CD4-positive, alpha-beta T cell treated with Interleukin-17A for 1 hour (primary cell): ENCODE results near the gene CD34.
"Not testable (repeated sequence)": the region's sequence is repeated elsewhere in the genome, so short reads cannot be mapped to it uniquely, and the experiment has no call there.

Experiments used
- DNase-seq: peaks from one replicate; pipeline ENCODE4 v3.0.0-alpha.2; 2020

CD34 gene

GRCh38 chr1:207910591-207911354 is at the start of gene CD34:
TSS of gene CD34 (minus strand) at chr1:207911125. CDS start at chr1:207911080, 45 bp downstream.
- DNase-seq, result no peak

GRCh38 chr1:207960346-207960745 is 49.4 kb upstream of the CD34 start:
- no peak for DNase-seq

GRCh38 chr1:207959910-207960309 is 49.0 kb upstream of the CD34 start:
- DNase-seq, result no peak

- DNase-seq, result no peak
Measured at GRCh38 chr1:207959141-207959825, 48.4 kb upstream of the CD34 start.

- no peak for DNase-seq
Measured at GRCh38 chr1:207958376-207959139, 47.6 kb upstream of the CD34 start.

- DNase-seq, result no peak
Measured at GRCh38 chr1:207956986-207957385, 46.1 kb upstream of the CD34 start.

- DNase-seq, result no peak
Measured at GRCh38 chr1:207954104-207954503, 43.2 kb upstream of the CD34 start.

GRCh38 chr1:207952617-207953542 is 42.0 kb upstream of the CD34 start:
- no peak for DNase-seq

GRCh38 chr1:207951652-207952051 is 40.7 kb upstream of the CD34 start:
- no peak for DNase-seq

GRCh38 chr1:207950750-207951149 is 39.8 kb upstream of the CD34 start:
- no peak for DNase-seq

- no peak for DNase-seq
Measured at GRCh38 chr1:207949571-207950195, 38.8 kb upstream of the CD34 start.

- DNase-seq, result no peak
Measured at GRCh38 chr1:207948536-207949250, 37.8 kb upstream of the CD34 start.

- no peak for DNase-seq
Measured at GRCh38 chr1:207946756-207947155, 35.8 kb upstream of the CD34 start.

GRCh38 chr1:207944571-207944970 is 33.6 kb upstream of the CD34 start:
- no peak for DNase-seq

- not testable (repeated sequence) for DNase-seq
Measured at GRCh38 chr1:207942337-207942741, 31.4 kb upstream of the CD34 start.

GRCh38 chr1:207941665-207942064 is 30.7 kb upstream of the CD34 start:
- DNase-seq, result no peak

GRCh38 chr1:207938016-207938415 is 27.1 kb upstream of the CD34 start:
- no peak for DNase-seq

- no peak for DNase-seq
Measured at GRCh38 chr1:207937204-207937603, 26.3 kb upstream of the CD34 start.

GRCh38 chr1:207935166-207935583 is 24.2 kb upstream of the CD34 start:
- no peak for DNase-seq

- no peak for DNase-seq
Measured at GRCh38 chr1:207933205-207933800, 22.4 kb upstream of the CD34 start.

- DNase-seq, result no peak
Measured at GRCh38 chr1:207926984-207927383, 16.1 kb upstream of the CD34 start.
